Peyer's patch (tissue), 4 donors: ENCODE measurements around the gene CLEC2D.

Source experiments
- CTCF ChIP-seq, 6 experiments: fragments of 450-650 bp in 4 of 6; fragments of 200-600 bp in 2 of 6; sonication (generic) in 1 of 6; IDR thresholded peaks; one replicate each; pipeline ENCODE4 v1.5.1; 2017 to 2019; ENCODE audit warnings: antibody characterized with exemption in 6 of 6, mild to moderate bottlenecking in 3 of 6, moderate library complexity in 1 of 6
- POLR2A ChIP-seq, 2 donors: fragments of 450-650 bp; IDR thresholded peaks; one replicate each; pipeline ENCODE4 v1.5.1; 2017; ENCODE audit warnings: antibody characterized with exemption in 2 of 2, mild to moderate bottlenecking in 2 of 2, moderate library complexity in 2 of 2

- TF ChIP-seq POLR2A (IDR thresholded peaks at IDR 0.05) (peak in 1 of 2 donors; percentile 34), CTCF (IDR thresholded peaks at IDR 0.05) (no peak)
Observed at GRCh38 chr12:9669534-9669933, at the start of gene CLEC2D.
